ENCODE results near the gene TMEM63B.
"Not testable (repeated sequence)": the region's sequence is repeated elsewhere in the genome, so short reads cannot be mapped to it uniquely, and the experiment has no call there.

TMEM63B gene

GRCh38 chr6:44193307-44193910 is 66.1 kb downstream of the TMEM63B start:
- no peak for TF ChIP-seq CTCF (conservative IDR thresholded peaks at IDR 0.05; ENCODE audit: low read depth, low read length)
- no peak overlapping the region for H3K4me3 ChIP-seq (ENCODE audit: low read depth, low read length)
- DNase-seq (ENCODE audit: low read depth) = no peak

DNA sequence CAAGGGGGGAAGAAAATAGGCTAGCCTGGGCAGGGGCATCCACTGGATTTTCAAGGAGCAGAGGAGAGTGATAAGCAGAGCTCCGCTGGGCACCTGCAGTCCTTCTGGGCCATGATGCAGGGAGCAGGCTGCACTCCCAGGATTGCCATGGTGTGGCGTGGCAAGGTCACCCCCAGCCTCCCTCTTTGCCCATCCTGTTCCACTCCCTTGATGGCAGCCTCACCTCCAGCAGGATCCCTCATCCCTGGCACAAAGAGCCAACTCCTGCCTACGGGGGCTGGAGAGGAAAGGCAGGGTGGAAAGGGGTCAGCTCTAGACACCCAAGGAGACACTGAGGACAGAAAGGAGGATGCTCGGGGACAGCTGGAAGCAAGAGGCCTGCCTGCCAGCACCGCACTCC is 67.0 kb downstream of the TMEM63B start:
- no peak for DNase-seq (ENCODE audit: low read depth)
- no peak overlapping the region for H3K4me3 ChIP-seq (ENCODE audit: low read depth, low read length)
- no peak for TF ChIP-seq CTCF (conservative IDR thresholded peaks at IDR 0.05; ENCODE audit: low read depth, low read length)

DNA sequence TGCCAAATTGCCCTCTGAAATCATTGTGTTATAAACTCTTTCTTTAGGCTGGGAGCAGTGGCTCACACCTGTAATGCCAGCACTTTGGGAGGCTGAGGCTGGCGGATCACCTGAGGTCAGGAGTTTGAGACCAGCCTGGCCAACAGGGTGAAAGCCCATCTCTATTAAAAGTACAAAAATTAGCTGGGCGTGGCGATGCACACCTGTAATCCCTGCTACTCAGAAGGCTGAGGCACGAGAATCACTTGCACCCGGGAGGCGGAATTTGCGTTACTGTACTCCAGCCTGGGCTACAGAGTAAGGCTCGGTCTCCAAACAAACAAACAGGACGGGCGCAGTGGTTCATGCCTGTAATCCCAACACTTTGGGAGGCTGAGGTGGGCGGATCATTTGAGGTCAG is 69.0 kb downstream of the TMEM63B start:
- not testable (repeated sequence) for H3K4me3 ChIP-seq (ENCODE audit: low read depth, low read length); DNase-seq (ENCODE audit: low read depth)

GRCh38 chr6:44198684-44199083 is 71.3 kb downstream of the TMEM63B start:
- DNase-seq (ENCODE audit: low read depth) = no peak
- TF ChIP-seq CTCF (conservative IDR thresholded peaks at IDR 0.05; ENCODE audit: low read depth, low read length) = no peak
- no peak overlapping the region for H3K4me3 ChIP-seq (ENCODE audit: low read depth, low read length)

DNA sequence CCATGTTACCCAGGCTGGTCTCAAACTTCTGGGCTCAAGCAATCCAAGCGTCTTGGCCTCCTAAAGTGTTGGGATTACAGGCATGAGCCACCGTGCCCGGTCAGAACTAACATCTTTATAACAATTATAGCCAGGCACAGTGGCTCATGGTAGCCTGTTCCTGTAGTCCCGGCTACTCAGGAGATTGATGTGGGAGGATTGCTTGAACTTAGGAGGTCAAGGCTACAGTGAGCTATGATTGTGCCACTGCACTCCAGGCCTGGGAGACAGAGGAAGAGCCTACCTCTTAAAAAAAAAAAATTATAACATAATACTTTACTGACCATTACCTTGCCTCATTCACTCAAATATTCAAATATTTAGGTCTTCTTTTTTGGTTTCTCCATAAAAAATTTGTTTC is 72.5 kb downstream of the TMEM63B start:
- TF ChIP-seq CTCF (conservative IDR thresholded peaks at IDR 0.05; ENCODE audit: low read depth, low read length) = no peak
- no peak overlapping the region for H3K4me3 ChIP-seq (ENCODE audit: low read depth, low read length)
- no peak for DNase-seq (ENCODE audit: low read depth)

GRCh38 chr6:44201200-44201599 is 73.8 kb downstream of the TMEM63B start:
- no peak for DNase-seq (ENCODE audit: low read depth)
- no peak for TF ChIP-seq CTCF (conservative IDR thresholded peaks at IDR 0.05; ENCODE audit: low read depth, low read length)
- H3K4me3 ChIP-seq (ENCODE audit: low read depth, low read length) = no peak overlapping the region

DNA sequence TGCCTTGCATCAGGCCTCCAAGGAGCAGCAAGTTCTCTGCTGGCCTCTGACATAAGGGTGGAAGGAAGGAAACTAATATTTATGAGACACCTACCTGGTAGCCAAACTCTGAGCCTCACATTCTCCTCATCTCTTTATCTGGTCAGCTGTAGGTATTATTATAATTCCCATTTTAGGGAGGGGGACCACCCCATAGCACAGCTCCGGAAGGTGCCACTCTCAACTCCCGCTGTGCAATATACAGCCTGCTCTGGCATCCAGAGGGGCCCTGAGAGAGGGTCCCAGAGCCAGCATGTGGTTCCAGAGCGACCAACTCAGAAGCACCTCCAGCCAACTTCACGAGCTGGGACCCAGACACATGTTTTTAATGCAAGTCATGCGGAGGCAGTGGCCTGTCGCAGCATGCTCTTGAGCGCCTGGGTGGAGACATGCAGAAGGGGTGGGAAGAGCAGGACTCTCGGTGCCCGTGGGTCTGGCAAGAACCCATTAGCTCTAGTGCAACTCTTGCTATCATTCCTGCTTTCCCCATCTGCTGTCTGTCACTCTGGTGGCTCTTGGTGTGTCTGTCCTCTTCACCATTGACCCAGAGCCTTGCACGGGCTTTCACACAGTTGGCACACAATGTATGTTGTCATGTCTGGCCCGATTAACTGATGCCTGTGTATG is 74.4 kb downstream of the TMEM63B start:
- TF ChIP-seq CTCF (conservative IDR thresholded peaks at IDR 0.05; ENCODE audit: low read depth, low read length) = no peak
- no peak overlapping the region for H3K4me3 ChIP-seq (ENCODE audit: low read depth, low read length)
- DNase-seq (ENCODE audit: low read depth) = no peak

Measured in choroid plexus epithelial cell (primary cell).